Measurements from ENCODE around the gene BUB1B.
A peak's percentile ranks its signal among the peaks of the same experiment; 100 is the strongest.

BUB1B gene

GRCh38 chr15:40125950-40126349 is 34.9 kb upstream of the BUB1B start:
- TF ChIP-seq EZH2 (IDR thresholded peaks at IDR 0.05; ENCODE audit: borderline replicate concordance, low read depth, low read length, severe bottlenecking) (no peak), CTCF (IDR thresholded peaks at IDR 0.05; ENCODE audit: borderline replicate concordance, extremely low read depth, low read length, poor library complexity, severe bottlenecking) (no peak)
- Histone ChIP-seq H3K36me3 (ENCODE audit: insufficient read depth, low read length) (no peaks in the 10 kb centered on the region), H3K79me2 (ENCODE audit: insufficient read depth, low read length) (no peaks in the 10 kb centered on the region), H3K4me2 (ENCODE audit: insufficient read depth, low read length) (no peak overlapping the region), H3K27ac (ENCODE audit: low read length) (no peak overlapping the region), H3K27me3 (ENCODE audit: insufficient read depth, low read length, poor library complexity) (no peaks in the 10 kb centered on the region), H3K9ac (ENCODE audit: low read depth, low read length) (no peak overlapping the region), H3K4me3 (ENCODE audit: low read depth in 1 of 2, low read length in 2 of 2) (no peak overlapping the region), H3K4me1 (ENCODE audit: insufficient read depth, low read length) (no peaks in the 10 kb centered on the region), H3K9me3 (ENCODE audit: insufficient read depth, low read length, severe bottlenecking) (no peaks in the 10 kb centered on the region), H2AFZ (ENCODE audit: low read depth, low read length) (no peak overlapping the region), H4K20me1 (ENCODE audit: insufficient read depth, low read length) (no peaks in the 10 kb centered on the region)
- ATAC-seq (ENCODE audit: insufficient read depth, low read depth) (no peak), DNase-seq (no peak)

- no peaks in the 10 kb centered on the region for H3K79me2 ChIP-seq (ENCODE audit: insufficient read depth, low read length)
- H3K36me3 ChIP-seq (ENCODE audit: insufficient read depth, low read length), result no peaks in the 10 kb centered on the region
- no peak overlapping the region for H2AFZ ChIP-seq (ENCODE audit: low read depth, low read length)
- no peaks in the 10 kb centered on the region for H4K20me1 ChIP-seq (ENCODE audit: insufficient read depth, low read length)
- TF ChIP-seq EZH2 (IDR thresholded peaks at IDR 0.05; ENCODE audit: borderline replicate concordance, low read depth, low read length, severe bottlenecking), result no peak
- no peak for TF ChIP-seq CTCF (IDR thresholded peaks at IDR 0.05; ENCODE audit: borderline replicate concordance, extremely low read depth, low read length, poor library complexity, severe bottlenecking)
- ATAC-seq (ENCODE audit: insufficient read depth, low read depth), result 0 out of 3 replicates have a peak, but pooled peaks have one; percentile 25
- H3K4me3 ChIP-seq (ENCODE audit: low read depth in 1 of 2, low read length in 2 of 2), result no peak overlapping the region
- H3K4me2 ChIP-seq (ENCODE audit: insufficient read depth, low read length), result no peak overlapping the region
- DNase-seq, result no peak
- H3K9ac ChIP-seq (ENCODE audit: low read depth, low read length), result no peak overlapping the region
- H3K4me1 ChIP-seq (ENCODE audit: insufficient read depth, low read length), result no peaks in the 10 kb centered on the region
- no peak overlapping the region for H3K27ac ChIP-seq (ENCODE audit: low read length)
- H3K27me3 ChIP-seq (ENCODE audit: insufficient read depth, low read length, poor library complexity), result no peaks in the 10 kb centered on the region
- no peaks in the 10 kb centered on the region for H3K9me3 ChIP-seq (ENCODE audit: insufficient read depth, low read length, severe bottlenecking)
Measured at GRCh38 chr15:40128766-40129660, 31.9 kb upstream of the BUB1B start.

- Histone ChIP-seq H3K27ac (ENCODE audit: low read length) (no peak overlapping the region), H3K4me2 (ENCODE audit: insufficient read depth, low read length) (no peak overlapping the region), H4K20me1 (ENCODE audit: insufficient read depth, low read length) (no peaks in the 10 kb centered on the region), H3K9ac (ENCODE audit: low read depth, low read length) (no peak overlapping the region), H3K27me3 (ENCODE audit: insufficient read depth, low read length, poor library complexity) (no peaks in the 10 kb centered on the region), H3K9me3 (ENCODE audit: insufficient read depth, low read length, severe bottlenecking) (no peaks in the 10 kb centered on the region), H3K79me2 (ENCODE audit: insufficient read depth, low read length) (no peaks in the 10 kb centered on the region), H3K4me3 (ENCODE audit: low read depth in 1 of 2, low read length in 2 of 2) (no peak overlapping the region), H3K4me1 (ENCODE audit: insufficient read depth, low read length) (no peaks in the 10 kb centered on the region), H2AFZ (ENCODE audit: low read depth, low read length) (no peak overlapping the region), H3K36me3 (ENCODE audit: insufficient read depth, low read length) (no peaks in the 10 kb centered on the region)
- ATAC-seq (ENCODE audit: insufficient read depth, low read depth) (peak; percentile 3; the same call in 1 of the 3 replicates), DNase-seq (no peak)
- TF ChIP-seq EZH2 (IDR thresholded peaks at IDR 0.05; ENCODE audit: borderline replicate concordance, low read depth, low read length, severe bottlenecking) (no peak), CTCF (IDR thresholded peaks at IDR 0.05; ENCODE audit: borderline replicate concordance, extremely low read depth, low read length, poor library complexity, severe bottlenecking) (no peak)
Measured at GRCh38 chr15:40130118-40130517, 30.8 kb upstream of the BUB1B start.
